Omental fat pad (tissue), 4 donors: ENCODE data around the gene TMED1. TPM values are rescaled to one million over a fixed set of nuclear protein-coding genes. Genes with fewer than 3 reads are reported as not detected.

ENCODE experiments used
- ATAC-seq: fragments of 150-250 bp; one replicate; pipeline ENCODE4 v1.9.1; 2016; ENCODE audit warnings: mild to moderate bottlenecking, moderate library complexity; ENCODE audit not compliant: low FRiP score
- DNase-seq: peaks from one replicate; pipeline ENCODE4 v3.0.0-alpha.2; 2019; ENCODE audit warnings: low spot score
- total RNA-seq, 4 donors: library from RNA; depleted of rRNA; stranded (reverse); fragments of >200 nt; gene quantifications; one replicate each; pipeline ENCODE4 v1.1.0, GENCODE V29; 2016
- TF ChIP-seq, protein P1 (sequence below), 3 donors: fragments of 450-650 bp; IDR thresholded peaks; one replicate each; pipeline ENCODE4 v1.5.1; 2016 to 2017; ENCODE audit warnings: antibody characterized with exemption in 3 of 3, mild to moderate bottlenecking in 3 of 3, moderate library complexity in 2 of 3

Gene TMED1
- total RNA-seq, 4 donors from 2014 or later = 30.1 to 35.7 (median 32.4) TPM

DNA sequence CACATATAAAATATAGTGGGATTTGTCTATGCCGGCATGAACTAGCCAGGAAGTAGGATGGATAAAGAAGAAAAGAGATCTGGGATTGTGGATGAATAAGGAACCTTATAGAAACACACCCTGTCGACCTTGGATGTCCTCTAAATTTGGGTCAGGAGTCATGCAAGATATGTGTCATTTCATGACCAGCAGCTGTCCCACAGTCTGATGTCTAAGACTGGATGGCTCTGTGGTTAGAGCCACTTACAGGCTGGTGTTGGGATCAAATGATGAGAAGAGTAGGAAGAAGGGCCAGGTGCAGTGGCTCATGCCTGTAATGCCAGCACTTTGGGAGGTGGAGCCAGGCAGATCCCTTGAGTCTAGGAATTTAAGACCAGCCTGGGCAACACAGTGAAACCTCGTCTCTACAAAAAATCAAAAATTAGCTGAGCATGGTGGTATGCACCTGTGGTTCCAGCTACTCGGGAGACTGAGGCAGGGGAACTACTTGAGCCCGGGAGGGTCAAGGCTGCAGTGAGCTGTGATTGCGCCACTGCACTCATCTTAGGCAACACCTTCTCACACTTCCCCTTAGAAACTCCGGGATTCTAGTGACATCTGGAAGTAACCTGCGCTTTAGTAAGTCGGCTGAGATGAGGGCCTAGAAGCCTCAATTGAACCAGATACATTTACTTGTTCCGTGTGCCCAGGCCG, 30.8 kb downstream of the TMED1 start:
- no peak for ATAC-seq
- TF ChIP-seq, protein P1, sequence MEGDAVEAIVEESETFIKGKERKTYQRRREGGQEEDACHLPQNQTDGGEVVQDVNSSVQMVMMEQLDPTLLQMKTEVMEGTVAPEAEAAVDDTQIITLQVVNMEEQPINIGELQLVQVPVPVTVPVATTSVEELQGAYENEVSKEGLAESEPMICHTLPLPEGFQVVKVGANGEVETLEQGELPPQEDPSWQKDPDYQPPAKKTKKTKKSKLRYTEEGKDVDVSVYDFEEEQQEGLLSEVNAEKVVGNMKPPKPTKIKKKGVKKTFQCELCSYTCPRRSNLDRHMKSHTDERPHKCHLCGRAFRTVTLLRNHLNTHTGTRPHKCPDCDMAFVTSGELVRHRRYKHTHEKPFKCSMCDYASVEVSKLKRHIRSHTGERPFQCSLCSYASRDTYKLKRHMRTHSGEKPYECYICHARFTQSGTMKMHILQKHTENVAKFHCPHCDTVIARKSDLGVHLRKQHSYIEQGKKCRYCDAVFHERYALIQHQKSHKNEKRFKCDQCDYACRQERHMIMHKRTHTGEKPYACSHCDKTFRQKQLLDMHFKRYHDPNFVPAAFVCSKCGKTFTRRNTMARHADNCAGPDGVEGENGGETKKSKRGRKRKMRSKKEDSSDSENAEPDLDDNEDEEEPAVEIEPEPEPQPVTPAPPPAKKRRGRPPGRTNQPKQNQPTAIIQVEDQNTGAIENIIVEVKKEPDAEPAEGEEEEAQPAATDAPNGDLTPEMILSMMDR (IDR thresholded peaks at IDR 0.05) = no peak
- DNase-seq = no peak

DNA sequence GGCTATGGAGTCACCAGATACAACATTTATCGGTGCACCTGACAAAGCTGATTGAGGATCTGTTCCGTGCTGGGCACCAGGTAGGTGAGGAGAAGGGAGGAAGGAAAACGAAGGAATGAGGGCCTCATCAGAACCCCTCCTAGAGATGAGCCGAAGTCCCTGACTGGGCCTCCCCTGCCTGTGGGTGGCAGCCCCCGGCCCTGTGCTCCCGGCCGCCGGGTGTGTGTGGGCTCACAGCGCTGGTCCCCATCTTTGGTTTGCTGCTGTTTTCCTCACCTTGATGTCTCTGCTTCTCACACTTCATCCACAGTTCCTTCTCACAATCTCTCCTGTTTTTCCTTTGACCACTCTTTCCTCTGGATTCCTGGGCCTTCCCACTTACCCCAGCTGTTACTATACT, 32.8 kb downstream of the TMED1 start:
- ATAC-seq (no peak), DNase-seq (no peak)
- TF ChIP-seq, protein P1 (IDR thresholded peaks at IDR 0.05) = no peak

DNA sequence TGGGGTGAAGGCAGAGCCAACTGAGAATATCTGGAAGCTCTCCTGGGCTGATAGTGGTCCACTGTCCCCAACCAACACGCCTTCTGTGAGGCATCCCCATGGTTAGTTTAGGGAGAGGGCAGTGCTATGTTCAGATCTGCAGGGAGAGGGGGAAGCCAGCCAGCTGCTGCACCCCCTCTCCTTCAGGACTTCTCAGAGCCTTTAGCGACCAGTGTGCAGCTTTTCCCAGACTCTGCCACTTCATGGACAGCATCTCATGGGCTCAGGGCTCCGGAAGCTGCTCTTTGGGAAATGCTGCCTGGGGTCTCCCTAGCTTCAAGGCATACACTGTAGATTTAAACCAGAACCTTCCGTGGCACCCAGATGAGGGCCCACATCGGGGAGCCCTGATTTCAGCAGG, 33.5 kb downstream of the TMED1 start:
- TF ChIP-seq, protein P1 (IDR thresholded peaks at IDR 0.05) = no peak
- no peak for DNase-seq
- no peak for ATAC-seq

DNA sequence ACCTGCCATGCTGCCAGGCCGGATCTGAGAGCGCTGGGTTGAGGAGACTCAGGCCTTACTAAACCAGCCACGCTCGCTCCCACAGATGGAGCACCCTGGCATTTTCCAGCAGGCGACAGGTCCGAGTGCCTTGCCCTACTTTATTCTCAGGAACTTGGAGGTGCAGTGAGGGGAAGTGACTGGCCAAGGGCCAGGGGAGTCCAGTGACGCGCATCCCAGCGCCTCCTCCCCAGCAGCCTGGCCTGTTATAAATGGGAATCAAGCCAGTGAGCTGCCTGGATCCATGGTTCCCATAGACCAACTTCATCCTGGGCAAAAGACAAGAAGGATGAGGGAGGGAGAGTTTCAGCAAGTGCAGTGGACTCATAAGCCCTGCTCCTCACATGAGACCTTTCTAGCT, 35.5 kb downstream of the TMED1 start:
- TF ChIP-seq, protein P1 (IDR thresholded peaks at IDR 0.05) = no peak
- ATAC-seq (peak; percentile 31), DNase-seq (no peak)

DNA sequence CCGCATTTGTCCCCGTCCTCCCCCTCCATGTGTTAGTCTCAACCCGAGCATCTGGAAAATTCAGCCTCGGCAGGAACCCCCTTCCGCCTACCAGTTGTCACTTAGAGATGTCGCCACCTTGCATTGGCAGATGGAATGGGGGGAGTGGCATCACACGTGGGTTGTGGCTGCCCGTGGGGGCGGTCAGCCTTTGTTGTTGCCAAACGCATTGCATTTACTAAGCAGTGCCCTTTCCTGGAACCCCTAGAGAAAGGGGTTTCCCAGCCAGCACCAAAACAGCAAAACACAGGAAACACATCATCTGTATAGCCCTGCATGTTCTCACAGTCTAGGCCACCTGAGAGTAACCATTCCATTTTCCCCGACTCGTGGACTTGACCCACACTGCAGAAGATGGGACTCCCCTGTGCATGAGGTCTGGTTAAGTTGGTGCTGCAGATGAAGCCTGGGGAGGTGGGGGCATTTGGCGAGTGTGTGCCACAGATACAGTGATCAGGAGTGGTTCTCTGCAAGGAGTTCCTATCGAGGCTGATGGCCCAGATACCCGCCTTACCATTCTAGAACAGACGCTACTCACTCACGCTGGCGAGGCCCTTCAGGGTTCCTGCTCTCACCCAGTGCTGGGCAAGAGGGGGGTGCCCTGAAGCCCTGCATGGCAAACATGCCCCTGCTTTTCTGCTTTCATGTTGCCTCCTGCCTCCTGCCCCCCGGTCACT, 38.3 kb downstream of the TMED1 start:
- TF ChIP-seq, protein P1 (IDR thresholded peaks at IDR 0.05) = no peak
- ATAC-seq = no peak
- DNase-seq = no peak

DNA sequence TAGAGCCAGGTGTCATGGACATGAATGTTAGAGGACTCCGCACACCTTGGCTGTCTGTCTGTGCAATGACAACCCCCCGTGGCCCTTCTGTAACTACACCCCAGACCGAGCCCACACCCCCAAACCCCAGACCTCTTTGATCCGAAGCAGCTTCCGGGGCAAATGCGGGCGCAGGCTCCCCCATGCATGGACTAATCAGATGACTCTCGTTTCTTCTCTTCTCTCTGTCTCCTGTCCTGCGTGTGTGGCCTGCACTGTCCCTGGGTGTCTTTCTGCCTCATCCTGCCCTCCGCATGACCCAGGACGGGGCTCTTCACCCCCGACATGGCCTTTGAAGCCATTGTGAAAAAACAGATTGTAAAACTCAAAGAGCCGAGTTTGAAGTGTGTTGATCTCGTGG, 38.9 kb downstream of the TMED1 start:
- TF ChIP-seq, protein P1 (IDR thresholded peaks at IDR 0.05) = no peak
- DNase-seq (no peak), ATAC-seq (no peak)

DNA sequence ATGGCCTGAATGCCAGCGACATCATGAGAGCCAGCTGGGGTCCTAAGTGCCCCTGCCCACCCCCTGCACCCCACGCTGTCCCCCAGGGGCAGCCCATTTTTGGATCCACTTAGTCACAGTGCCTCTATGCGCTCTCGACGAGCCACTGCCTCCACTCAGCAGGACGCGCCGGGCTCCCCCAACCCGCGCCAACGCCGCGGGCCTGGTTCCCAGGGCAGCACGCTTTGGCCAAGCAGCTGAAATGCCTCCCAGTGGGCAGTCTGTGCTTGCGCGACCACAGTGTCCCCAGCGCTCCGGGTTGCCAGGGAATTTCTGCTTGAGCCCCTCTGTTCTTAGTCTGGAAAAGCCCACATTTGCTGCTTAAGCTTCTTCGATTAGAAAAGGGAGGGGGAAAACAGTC, 39.4 kb downstream of the TMED1 start:
- ATAC-seq = no peak
- TF ChIP-seq, protein P1 (IDR thresholded peaks at IDR 0.05) = no peak
- DNase-seq = no peak
